ENCODE measurements around the gene NAV1.

The NAV1 gene

DNA sequence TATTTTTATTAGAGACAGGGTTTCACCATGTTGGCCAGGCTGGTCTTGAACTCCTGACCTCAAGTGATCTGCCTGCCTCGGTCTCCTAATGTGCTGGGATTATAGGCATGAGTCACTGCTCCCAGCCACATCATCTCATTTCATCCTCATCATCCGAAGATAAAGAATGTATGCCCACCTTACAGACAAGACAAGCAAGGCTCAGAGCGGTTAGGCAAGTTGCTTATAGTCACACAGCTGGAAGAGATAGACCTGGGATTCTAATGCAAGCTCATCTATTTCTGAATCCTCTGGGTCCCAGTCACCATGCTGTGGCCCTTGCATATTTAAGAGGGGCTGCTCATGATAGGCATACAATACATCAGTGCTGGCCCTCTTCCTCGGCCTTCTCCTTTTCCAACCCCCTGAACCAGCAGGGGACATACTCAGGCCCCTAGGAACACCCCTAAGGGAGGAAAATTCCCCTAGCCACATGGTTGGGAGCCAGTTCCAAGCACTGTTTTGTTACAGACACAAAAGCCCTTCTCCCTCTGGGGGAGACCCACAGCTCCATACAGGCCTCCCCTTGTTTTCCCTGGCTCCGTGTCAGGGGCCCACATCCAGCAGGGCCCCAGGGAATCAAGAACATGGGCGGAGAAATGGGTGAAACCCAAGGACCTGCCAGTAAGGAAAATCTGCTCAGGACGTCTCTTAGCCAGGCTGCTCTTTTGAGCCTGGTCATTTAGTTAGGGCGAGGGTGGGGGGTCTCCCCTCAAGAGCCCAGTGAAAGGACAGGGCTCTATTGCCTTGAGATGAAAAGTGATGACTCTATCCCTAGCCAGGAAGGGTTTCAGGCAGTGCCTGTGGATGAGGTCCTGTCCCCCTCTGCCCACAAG is 38.9 kb upstream of the NAV1 start:
- DNase-seq (ENCODE audit: insufficient read length, low spot score) (no peak), FAIRE-seq (no peak)
- TF ChIP-seq POLR2A (IDR thresholded peaks at IDR 0.05; ENCODE audit: low read depth, low read length) = no peak

DNA sequence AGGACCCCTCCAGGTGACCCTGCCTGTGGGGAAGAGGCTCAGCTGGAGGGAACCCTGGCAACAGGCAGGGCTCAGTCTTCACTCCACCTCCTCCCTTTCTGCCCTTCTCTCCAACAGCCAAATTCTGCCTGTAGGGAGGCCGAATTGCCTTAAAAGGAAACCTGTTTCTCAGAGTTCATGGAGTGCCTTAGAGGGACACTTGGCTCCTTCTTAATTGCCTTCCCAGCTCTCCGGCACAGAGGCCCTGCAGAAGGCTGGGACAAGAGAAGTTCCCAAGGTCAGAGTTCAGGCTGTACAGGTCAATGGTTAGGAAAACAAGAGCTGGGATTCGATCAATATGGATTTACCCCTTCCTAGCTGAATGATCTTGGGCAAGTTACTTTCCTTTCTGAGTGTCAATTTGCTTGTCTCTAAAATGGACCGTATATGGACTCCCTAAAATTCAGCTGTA is 38.2 kb upstream of the NAV1 start:
- TF ChIP-seq POLR2A (IDR thresholded peaks at IDR 0.05; ENCODE audit: low read depth, low read length) = no peak
- DNase-seq (ENCODE audit: insufficient read length, low spot score) (no peak), FAIRE-seq (no peak)

DNA sequence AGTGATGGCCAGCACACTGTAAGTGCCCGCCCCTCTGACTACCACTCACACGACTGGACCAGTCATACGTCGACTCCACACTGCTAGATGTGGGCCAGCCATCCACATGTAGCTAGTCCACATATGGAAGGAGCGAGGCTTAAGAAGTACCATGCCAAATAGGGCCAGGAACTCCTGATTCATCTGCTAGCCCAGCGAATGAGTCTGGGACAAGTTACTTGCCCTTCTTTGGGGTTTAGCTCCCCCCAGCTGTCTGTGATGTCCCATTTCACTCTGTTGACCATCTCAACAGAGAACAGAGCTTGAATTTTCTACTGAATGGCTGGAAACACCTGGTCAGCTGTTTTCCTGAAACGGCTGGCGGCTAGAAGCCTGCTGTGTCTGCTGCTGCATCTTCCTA is 37.8 kb upstream of the NAV1 start:
- DNase-seq (ENCODE audit: insufficient read length, low spot score) (no peak), FAIRE-seq (no peak)
- TF ChIP-seq POLR2A (IDR thresholded peaks at IDR 0.05; ENCODE audit: low read depth, low read length) = no peak

DNA sequence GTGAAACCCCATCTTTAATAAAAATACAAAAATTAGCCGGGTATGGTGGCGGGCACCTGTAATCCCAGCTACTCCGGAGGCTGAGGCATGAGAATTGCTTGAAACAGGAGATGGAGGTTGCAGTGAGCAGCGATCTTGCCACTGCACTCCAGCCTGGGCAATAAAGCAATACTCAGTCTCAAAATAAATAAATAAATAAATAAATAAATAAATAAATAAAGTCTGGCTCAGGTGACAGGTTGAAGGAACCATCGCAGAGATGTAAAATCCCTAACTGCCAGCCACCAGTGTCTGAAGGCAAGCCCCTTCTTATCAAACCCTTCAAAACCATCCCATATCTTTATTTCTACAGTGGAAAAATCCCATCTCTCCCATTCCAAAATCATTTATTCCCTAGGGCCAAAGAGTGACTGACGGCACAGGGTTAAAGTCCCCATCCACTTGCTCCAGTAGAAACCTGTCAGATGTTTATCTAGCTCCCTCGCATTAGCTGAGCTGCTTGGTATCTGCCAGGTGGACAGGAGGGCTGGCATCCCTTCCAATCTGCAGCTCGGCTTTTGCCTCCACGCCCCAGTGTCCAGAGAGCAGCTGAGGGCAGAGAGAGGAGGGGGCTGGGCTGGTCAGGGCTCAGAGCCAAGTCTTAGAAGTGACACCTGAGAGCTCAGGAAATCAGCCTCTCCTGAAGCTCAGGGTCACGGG is 37.0 kb upstream of the NAV1 start:
- no peak for TF ChIP-seq POLR2A (IDR thresholded peaks at IDR 0.05; ENCODE audit: low read depth, low read length)
- FAIRE-seq (no peak), DNase-seq (ENCODE audit: insufficient read length, low spot score) (no peak)

DNA sequence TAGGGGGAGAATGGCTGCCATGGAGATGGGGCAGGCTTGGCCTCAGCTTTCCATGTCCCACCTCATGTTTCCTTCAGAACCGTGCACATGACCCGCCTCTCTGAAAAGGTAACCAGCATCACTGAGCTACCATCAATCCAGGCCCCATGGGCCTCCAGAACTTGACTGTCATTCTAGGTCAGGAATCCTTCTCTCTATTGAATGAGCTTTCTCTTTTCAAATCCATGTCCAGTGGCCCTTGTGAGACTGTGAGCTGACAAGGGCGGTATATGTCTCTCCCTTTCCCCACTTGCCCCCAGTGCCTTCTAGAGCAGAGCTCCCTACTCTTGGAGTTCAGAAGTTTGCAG is 36.4 kb upstream of the NAV1 start:
- TF ChIP-seq POLR2A (IDR thresholded peaks at IDR 0.05; ENCODE audit: low read depth, low read length) = no peak
- no peak for DNase-seq (ENCODE audit: insufficient read length, low spot score)
- FAIRE-seq = no peak

DNA sequence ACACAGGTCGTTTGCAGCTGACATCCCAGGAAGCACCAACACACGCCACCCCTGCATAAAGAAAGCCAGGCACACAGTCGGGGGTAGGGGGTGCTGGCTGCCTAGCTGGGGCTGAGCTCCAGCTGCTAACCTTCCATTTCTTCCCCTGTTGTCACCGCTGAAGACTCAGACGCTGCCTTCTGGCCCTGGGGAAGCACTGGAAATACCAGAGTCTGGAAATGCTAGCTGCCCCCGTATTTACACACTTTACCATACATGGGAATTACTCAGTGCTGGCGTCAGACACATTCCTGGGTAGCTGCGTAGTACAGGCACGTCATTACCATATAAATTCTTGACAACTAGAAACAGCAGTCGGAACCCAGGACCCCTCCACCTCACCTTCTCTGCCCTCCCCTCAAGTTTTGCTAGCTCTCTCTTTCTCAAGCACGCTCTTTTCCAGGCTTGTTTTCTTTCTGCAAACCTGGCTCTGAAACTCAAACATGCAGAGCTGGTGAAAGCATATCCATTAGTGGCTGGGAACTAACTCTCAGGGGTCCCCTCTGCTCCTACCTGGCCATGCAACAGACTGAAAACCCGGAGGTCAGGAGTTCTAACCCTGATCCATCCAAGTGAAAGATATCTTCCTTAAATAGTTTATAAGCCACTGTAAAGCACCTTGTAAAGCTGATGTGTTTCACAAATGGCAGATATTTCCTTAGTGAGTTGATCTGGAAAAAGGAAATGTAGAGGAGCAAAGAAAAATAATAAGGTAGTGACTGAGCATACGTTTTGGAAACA is 35.3 kb upstream of the NAV1 start:
- no peak for TF ChIP-seq POLR2A (IDR thresholded peaks at IDR 0.05; ENCODE audit: low read depth, low read length)
- no peak for FAIRE-seq
- DNase-seq (ENCODE audit: insufficient read length, low spot score) = peak; percentile 63

DNA sequence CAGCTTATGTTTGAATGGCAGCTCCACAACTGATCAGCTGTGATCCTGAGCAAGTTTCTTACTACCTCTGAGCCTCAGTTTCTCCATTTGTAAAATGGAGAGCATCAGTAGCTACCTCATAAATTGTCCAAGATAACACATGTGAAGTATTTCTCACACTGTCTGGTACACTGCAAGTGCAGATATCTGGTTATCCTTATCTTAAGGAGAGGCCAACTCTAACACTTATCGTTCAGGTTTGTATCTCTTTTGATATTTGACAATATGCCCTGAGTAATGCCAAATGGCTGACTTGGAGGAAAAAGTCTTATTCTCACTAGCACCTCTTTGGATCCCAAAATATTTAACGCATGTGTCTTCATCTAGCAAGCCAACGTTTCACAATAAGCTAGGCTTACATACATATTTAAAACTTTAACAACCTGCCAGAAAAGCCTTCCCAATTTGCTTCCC is 34.7 kb upstream of the NAV1 start:
- no peak for TF ChIP-seq POLR2A (IDR thresholded peaks at IDR 0.05; ENCODE audit: low read depth, low read length)
- FAIRE-seq (no peak), DNase-seq (ENCODE audit: insufficient read length, low spot score) (no peak)

DNA sequence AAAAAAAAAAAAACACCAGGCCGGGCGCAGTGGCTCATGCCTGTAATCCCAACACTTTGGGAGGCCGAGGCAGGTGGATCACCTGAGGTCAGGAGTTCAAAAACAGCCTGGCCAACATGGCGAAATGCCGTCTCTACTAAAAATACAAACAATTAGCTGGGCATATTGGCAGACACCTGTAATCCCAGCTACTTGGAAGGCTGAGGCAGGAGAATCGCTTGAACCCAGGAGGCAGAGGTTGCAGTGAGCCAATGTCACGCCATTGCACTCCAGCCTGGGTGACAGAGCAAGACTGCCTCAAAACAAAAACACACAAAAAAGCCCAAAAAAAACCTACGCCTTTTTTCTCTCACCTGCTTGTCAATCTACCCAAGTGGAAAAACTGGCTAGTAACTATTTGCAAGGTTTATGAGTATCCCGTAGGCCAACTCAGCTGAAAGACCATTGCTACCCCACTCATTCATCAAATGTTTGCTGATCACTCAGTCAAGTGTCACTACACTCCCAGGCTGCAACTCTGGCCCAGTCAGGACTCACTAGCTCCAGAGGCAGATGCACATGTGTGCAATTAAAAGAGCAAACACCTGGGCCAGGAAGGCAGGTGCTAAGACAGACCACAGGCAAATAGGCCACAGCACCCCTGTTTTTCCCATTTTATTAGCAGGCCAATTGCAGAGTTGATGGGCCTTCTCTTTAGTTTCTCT is 34.0 kb upstream of the NAV1 start:
- TF ChIP-seq POLR2A (IDR thresholded peaks at IDR 0.05; ENCODE audit: low read depth, low read length) = no peak
- FAIRE-seq (no peak), DNase-seq (ENCODE audit: insufficient read length, low spot score) (no peak)

DNA sequence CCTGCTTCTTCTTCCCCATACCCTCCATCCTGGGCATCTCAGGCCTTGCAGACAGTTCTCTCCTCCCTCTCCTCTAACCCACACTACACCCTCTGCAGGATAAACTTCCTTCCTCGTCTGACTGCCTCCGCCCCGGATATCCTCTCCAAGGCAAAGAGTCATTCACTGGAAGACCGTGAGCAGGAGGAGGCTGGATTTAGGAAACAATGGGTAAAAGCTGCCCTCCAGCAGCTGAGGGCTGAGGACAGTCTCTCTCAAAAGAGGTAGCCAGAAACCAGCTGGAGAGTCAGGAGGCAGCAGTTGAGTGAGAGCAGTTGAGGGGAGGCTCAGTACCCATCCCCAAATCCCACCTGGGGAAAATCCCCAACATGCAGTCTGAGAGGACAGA is 33.4 kb upstream of the NAV1 start:
- FAIRE-seq = no peak
- peak; percentile 35; the same call in 1 of the 2 replicates for TF ChIP-seq POLR2A (IDR thresholded peaks at IDR 0.05; ENCODE audit: low read depth, low read length)
- peak; percentile 51 for DNase-seq (ENCODE audit: insufficient read length, low spot score)

DNA sequence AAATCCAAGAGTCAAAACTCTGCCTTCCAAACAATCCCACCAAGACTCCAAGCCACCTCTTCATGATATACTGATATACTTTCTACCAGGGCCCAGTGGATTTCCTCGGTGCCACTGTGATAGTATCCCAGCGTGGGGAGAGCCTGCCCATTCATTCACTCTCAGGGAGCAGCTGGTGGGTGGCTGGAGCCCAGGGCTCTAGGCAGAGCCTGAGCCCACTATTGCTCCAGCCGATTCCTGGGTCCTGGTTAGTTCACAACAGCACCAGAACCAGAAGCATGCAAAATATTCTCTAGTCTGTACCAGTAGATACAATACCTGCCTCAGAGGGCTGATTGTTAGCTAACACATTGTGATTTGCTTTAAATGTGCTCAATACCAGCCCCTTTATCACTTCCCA is 32.8 kb upstream of the NAV1 start:
- DNase-seq (ENCODE audit: insufficient read length, low spot score) (no peak), FAIRE-seq (no peak)
- no peak for TF ChIP-seq POLR2A (IDR thresholded peaks at IDR 0.05; ENCODE audit: low read depth, low read length)

DNA sequence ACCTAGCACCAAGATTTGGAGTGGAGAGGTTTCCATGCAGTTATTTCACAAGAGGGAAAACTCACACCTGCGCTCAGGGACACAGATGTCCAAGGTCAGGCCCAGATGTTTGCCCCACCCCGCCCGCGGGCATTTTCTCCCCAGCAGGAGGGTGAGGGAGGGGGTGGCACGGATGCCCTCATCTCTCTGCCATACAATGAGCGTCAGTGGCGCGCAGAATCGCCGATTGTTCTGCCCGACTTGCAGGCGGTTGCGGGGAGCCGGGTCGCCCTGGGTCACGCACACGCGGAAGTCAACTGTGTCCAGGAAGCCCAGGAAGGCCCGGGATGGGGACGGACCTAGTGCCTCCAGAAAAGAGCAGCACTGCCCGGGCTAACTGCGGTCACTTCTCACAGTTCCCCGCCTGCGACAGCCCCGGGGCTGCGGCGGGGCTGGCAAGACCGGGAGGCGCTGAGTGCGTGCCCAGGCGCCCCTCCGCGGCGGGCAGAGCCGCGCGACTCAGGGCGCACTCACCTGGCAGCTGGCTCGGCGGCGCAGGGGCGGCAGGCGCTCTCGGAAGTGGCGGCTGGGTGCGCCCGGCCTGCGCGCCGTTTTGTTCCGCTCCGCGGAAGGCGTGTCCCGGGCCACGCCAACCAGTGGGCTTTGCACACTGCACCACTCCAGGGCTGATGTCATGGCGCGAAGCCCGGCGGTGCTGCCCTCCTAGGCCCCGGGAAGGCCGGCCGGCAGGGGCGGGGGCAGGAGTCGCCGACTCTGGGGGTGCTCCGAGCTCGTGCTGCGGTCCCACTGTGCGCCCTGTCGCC is 32.2 kb upstream of the NAV1 start, which contains the start of gene CSRP1:
Gene CSRP1 (minus strand): TSS at position 567 of the 803 bp plus-strand sequence. CDS start 10,820 bp downstream, outside the sequence.
- TF ChIP-seq POLR2A (IDR thresholded peaks at IDR 0.05; ENCODE audit: low read depth, low read length) = peak; percentile 91
- FAIRE-seq = no peak
- DNase-seq (ENCODE audit: insufficient read length, low spot score) = peak; percentile 93

DNA sequence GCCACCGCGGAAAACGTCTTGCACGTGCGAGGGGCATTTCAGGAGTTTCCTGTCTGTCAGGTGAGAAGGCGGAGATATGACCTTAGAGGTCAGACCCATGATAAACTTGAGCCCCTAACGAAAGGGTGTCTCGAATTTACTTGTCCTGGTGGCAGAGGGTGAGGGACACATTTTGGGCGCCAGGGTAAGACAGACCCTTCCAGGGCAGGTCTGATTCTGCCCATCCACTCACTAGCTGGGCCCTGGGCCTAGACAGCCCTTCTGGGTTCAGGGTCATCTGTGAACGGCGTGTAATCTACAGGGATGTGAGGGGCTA is 31.6 kb upstream of the NAV1 start:
- FAIRE-seq (no peak), DNase-seq (ENCODE audit: insufficient read length, low spot score) (no peak)
- no peak for TF ChIP-seq POLR2A (IDR thresholded peaks at IDR 0.05; ENCODE audit: low read depth, low read length)

DNA sequence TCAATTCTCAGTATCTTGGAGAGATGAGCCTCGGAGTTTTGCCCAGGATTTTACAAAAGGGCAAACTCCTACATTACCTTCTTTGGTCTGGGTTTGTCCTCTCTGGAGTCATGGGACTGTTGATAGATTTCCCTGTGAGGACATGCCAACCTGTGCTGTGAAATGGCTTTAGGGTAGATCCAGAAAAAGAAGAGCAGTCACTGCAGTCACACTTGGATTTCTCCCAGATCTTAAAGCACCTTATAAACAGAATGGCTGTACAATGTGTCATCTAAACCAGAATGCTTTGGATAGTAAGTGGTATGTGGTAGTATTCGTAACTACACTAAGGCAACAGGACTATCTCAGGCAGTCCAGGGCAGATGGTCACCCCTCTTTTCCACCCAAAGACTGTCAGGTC is 30.1 kb upstream of the NAV1 start:
- FAIRE-seq (no peak), DNase-seq (ENCODE audit: insufficient read length, low spot score) (no peak)
- TF ChIP-seq POLR2A (IDR thresholded peaks at IDR 0.05; ENCODE audit: low read depth, low read length) = no peak

Measured in H54 (cell line).